GM12865 (cell line): ENCODE measurements around the gene PAPPA2.

Source experiments
- DNase-seq: peaks from one replicate; pipeline ENCODE4 v3.0.0; 2010; ENCODE audit warnings: low read depth
- H3K4me3 ChIP-seq: 2 replicates; pipeline ENCODE4 v1.5.1; 2011; ENCODE audit warnings: mild to moderate bottlenecking, low read depth, low read length, control low read depth
- TF ChIP-seq, protein P1 (sequence below): IDR thresholded peaks from 2 replicates; pipeline ENCODE4 v1.5.1; 2011; ENCODE audit warnings: low read length, control low read depth, low read depth, inconsistent platforms; ENCODE audit not compliant: insufficient read depth; ENCODE audit errors: missing control alignments

Gene PAPPA2

DNA sequence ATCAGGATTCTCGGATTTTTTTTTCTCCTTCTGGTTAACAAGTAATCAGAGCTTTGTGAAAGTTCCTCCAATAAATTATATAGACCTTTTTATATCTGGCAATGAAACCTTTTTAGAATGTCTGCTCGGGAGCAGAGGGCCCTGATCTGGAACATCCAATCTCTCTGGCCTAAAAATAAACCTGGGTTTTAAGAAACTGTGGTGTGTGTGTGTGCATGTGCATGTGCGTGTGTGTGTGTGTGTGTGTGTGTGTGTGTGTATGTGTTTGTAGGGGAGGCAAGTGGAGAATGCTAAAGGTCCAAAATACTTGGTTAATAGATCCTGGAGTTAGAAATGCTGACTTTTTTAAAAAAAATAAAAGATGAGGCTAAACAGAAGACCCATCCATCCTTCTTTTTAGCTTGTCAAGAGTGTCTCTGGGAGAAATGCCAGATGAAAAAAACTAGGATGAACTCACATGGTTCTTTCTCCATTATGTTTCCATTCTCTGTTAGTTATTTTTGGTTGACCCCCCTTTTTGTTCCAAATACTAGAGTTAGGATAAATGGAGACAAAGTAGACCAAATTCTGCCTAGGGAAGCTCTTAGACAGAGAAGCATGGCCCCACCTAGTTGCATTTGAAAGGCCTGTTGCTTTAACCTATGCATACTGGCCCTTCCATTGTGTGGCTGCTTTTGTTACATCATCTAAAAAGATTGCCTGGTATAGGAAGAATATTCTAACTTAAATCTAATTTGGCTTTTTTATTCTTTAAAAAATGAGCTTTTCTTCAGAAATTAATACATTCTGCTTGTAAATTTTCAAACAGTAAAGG lies 175.9 kb downstream of the PAPPA2 start:
- TF ChIP-seq, protein P1, sequence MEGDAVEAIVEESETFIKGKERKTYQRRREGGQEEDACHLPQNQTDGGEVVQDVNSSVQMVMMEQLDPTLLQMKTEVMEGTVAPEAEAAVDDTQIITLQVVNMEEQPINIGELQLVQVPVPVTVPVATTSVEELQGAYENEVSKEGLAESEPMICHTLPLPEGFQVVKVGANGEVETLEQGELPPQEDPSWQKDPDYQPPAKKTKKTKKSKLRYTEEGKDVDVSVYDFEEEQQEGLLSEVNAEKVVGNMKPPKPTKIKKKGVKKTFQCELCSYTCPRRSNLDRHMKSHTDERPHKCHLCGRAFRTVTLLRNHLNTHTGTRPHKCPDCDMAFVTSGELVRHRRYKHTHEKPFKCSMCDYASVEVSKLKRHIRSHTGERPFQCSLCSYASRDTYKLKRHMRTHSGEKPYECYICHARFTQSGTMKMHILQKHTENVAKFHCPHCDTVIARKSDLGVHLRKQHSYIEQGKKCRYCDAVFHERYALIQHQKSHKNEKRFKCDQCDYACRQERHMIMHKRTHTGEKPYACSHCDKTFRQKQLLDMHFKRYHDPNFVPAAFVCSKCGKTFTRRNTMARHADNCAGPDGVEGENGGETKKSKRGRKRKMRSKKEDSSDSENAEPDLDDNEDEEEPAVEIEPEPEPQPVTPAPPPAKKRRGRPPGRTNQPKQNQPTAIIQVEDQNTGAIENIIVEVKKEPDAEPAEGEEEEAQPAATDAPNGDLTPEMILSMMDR, result no peak
- no peak overlapping the region for H3K4me3 ChIP-seq
- DNase-seq, result no peak

DNA sequence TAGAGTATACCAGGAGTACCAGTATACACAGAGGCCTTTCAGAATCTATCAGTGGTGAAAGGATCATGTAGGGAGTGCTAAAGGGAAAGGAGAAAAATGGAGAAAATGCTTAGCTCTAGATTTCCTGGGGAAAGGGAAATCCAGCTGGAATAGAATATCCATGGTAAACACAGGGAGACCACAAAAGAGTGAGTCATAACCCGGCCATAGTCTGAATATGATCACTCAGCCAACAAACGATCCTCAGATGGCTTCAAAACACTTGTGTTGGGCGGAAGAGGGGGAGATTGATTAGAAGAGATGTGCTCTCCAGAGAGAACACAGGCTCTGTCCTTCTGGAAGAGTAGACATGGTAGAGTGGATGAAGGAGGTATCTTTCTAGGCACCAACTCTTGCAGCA lies 180.6 kb downstream of the PAPPA2 start:
- no peak overlapping the region for H3K4me3 ChIP-seq
- DNase-seq, result no peak
- TF ChIP-seq, protein P1, result no peak

DNA sequence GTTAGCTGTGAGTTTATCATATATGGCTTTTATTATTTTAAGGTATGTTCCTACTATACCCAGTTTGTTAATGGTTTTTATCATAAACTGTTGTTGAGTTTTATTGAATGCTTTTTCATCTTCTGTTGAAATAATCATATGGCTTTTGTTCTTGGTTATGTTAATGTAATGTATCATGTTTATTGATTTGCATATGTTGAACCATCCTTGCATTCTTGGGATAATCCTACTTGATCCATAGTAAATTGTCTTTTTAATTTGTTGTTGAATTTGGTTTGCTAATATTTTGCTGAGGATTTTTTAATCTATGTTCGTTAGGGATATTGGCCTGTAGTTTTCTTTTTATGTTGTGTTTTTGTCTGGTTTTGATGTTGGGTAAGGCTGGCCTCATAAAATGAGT lies 185.6 kb downstream of the PAPPA2 start:
- TF ChIP-seq, protein P1, result no peak
- no peak overlapping the region for H3K4me3 ChIP-seq
- DNase-seq, result no peak

- no peak for DNase-seq
- no peak overlapping the region for H3K4me3 ChIP-seq
- TF ChIP-seq, protein P1, result no peak
Measured at GRCh38 chr1:176656257-176656995, 193.5 kb downstream of the PAPPA2 start.

- H3K4me3 ChIP-seq, result no peak overlapping the region
- DNase-seq, result no peak
- TF ChIP-seq, protein P1, result no peak
Measured at GRCh38 chr1:176669782-176670181, 206.8 kb downstream of the PAPPA2 start.

DNA sequence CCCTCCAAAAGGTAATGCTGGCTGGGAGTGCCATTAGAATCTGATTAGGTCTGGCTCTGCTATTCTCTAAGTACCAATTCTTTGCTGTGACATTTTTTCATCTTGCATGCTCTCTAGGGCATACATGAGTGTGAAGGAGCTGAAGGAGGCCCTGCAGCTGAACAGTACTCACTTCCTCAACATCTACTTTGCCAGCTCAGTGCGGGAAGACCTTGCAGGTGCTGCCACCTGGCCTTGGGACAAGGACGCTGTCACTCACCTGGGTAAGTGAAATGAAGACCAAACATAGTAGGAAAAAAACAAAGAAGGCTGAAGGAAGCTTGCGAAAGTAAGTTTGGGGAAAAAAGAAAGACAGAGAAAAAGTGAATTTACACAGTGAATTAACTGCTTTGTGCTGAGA lies 207.9 kb downstream of the PAPPA2 start:
- DNase-seq, result no peak
- no peak overlapping the region for H3K4me3 ChIP-seq
- TF ChIP-seq, protein P1, result no peak
